ENCODE measurements around the gene IGF2BP2. TPM values are rescaled to one million over a fixed set of nuclear protein-coding genes. Genes with fewer than 3 reads are reported as not detected.

Gene IGF2BP2
- total RNA-seq, 1 donor from 2014 or later = 17.4 TPM

DNA sequence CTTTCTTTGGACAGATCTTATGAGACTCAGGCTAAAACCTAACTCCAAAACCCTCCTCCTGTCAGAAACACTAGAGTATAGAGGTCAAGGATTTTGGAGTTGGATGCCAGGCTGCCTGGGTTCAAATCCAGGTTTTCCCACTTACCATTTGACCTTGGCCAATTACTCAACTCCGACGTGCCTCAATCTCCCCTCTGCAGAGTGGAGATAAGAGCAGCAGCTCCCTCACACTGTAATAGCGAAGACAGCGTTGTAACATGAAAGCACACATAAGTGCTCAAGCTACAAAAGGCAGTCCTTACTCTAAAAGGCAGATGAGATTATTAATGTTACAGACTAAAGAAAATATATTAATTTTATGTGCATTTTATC is 90.1 kb downstream of the IGF2BP2 start:
- H3K9me3 ChIP-seq = no peaks in the 10 kb centered on the region
- H3K4me1 ChIP-seq = peaks cover 9% of the 10 kb centered on the region
- intact Hi-C loops (cut with DNase I) = no loop called here
- no peak overlapping the region for H3K27ac ChIP-seq
- DNase-seq (no peak), ATAC-seq (no peak)
- no peaks in the 10 kb centered on the region for H3K27me3 ChIP-seq
- no peak overlapping the region for H3K4me3 ChIP-seq
- no peaks in the 10 kb centered on the region for H3K36me3 ChIP-seq
- TF ChIP-seq, protein P1, sequence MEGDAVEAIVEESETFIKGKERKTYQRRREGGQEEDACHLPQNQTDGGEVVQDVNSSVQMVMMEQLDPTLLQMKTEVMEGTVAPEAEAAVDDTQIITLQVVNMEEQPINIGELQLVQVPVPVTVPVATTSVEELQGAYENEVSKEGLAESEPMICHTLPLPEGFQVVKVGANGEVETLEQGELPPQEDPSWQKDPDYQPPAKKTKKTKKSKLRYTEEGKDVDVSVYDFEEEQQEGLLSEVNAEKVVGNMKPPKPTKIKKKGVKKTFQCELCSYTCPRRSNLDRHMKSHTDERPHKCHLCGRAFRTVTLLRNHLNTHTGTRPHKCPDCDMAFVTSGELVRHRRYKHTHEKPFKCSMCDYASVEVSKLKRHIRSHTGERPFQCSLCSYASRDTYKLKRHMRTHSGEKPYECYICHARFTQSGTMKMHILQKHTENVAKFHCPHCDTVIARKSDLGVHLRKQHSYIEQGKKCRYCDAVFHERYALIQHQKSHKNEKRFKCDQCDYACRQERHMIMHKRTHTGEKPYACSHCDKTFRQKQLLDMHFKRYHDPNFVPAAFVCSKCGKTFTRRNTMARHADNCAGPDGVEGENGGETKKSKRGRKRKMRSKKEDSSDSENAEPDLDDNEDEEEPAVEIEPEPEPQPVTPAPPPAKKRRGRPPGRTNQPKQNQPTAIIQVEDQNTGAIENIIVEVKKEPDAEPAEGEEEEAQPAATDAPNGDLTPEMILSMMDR (IDR thresholded peaks at IDR 0.05) = no peak

GRCh38 chr3:185733980-185734724 is 90.7 kb downstream of the IGF2BP2 start:
- no peak overlapping the region for H3K27ac ChIP-seq
- no peak for DNase-seq
- no peak overlapping the region for H3K4me3 ChIP-seq
- no peaks in the 10 kb centered on the region for H3K36me3 ChIP-seq
- no peaks in the 10 kb centered on the region for H3K27me3 ChIP-seq
- peaks cover 11% of the 10 kb centered on the region for H3K4me1 ChIP-seq
- TF ChIP-seq, protein P1 (IDR thresholded peaks at IDR 0.05) = peak; percentile 59
- H3K9me3 ChIP-seq = no peaks in the 10 kb centered on the region
- ATAC-seq = peak; percentile 95
- intact Hi-C loops (cut with DNase I) = no loop called here

DNA sequence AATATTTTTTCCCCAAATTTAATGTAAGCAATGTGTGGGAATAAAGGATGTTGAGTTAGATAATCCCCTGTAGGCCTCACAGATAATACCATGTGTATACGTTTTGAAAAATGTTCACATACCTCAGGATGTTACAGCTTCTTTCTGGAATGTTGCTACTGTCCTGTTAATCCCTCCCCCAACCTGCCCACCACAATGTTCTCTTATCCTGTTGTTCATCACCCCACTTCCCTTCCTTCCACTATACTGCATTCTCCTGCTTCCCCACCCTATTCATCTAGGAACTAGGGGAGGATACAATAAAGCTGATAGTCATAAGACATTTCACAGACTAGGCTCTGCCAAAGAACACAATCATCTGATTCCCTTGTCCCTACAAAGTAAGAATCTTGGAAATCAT is 92.1 kb downstream of the IGF2BP2 start:
- Histone ChIP-seq H3K27ac (no peak overlapping the region), H3K27me3 (no peaks in the 10 kb centered on the region), H3K4me1 (peaks cover 11% of the 10 kb centered on the region), H3K36me3 (no peaks in the 10 kb centered on the region), H3K9me3 (no peaks in the 10 kb centered on the region), H3K4me3 (no peak overlapping the region)
- TF ChIP-seq, protein P1 (IDR thresholded peaks at IDR 0.05) = no peak
- no peak for ATAC-seq
- intact Hi-C loops (cut with DNase I) = no loop called here
- DNase-seq = no peak

- ATAC-seq = no peak
- intact Hi-C loops (cut with DNase I) = no loop called here
- no peaks in the 10 kb centered on the region for H3K36me3 ChIP-seq
- H3K9me3 ChIP-seq = no peaks in the 10 kb centered on the region
- TF ChIP-seq, protein P1 (IDR thresholded peaks at IDR 0.05) = no peak
- no peak for DNase-seq
- H3K27ac ChIP-seq = no peak overlapping the region
- no peak overlapping the region for H3K4me3 ChIP-seq
- H3K27me3 ChIP-seq = no peaks in the 10 kb centered on the region
- peaks cover 7% of the 10 kb centered on the region for H3K4me1 ChIP-seq
Observed at GRCh38 chr3:185730550-185730949, 94.3 kb downstream of the IGF2BP2 start.

DNA sequence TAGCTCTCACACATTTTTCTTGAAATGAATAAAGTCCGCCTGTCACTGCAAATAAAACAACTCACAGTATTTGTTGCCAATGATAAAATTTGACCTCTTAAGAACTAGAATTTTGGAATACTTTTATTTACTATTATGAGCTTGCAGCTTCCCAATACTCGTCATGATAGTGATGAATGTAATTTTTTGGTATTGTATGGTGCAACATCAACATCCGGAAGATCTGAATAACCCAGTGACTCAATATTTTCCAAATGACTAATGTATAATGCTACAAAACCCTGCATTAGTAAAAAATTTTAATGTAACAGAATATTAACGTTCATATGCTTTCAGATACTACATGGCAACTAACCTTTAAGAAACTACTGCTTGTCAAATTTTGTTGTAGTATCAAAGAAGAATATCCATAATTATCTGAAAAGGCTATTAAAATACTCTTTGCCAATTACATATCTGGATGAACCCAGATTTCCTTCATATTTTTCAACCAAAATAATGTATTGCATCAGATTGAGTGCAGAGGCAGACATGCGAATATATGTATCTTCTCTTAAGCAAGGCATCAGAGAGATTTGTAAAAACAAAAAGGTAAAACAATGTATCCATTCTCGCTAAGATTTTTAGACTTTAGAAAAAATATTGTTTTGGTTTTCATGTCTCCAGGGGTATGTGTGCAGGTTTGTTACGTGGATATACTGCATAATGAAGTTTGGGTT is 95.3 kb downstream of the IGF2BP2 start:
- Histone ChIP-seq H3K9me3 (no peaks in the 10 kb centered on the region), H3K4me1 (peaks cover 6% of the 10 kb centered on the region), H3K4me3 (no peak overlapping the region), H3K27ac (no peak overlapping the region), H3K27me3 (no peaks in the 10 kb centered on the region), H3K36me3 (no peaks in the 10 kb centered on the region)
- intact Hi-C loops (cut with DNase I) = no loop called here
- DNase-seq (no peak), ATAC-seq (no peak)
- TF ChIP-seq, protein P1 (IDR thresholded peaks at IDR 0.05) = no peak
